Stimulated activated naive B cell treated with anti-CD40 and anti-IgM and Interleukin-4, amounts not matched to agents 10 μg/mL and 1 μg/mL and 100 μg/mL, for 72 hours (primary cell): Measurements from ENCODE around the gene FERMT1.
"Not testable (repeated sequence)": the region's sequence is repeated elsewhere in the genome, so short reads cannot be mapped to it uniquely, and the experiment has no call there.

Source experiments
- ATAC-seq, 2 donors: fragments of 150-1000 bp; cut with Tn5 transposase; replicated peaks; 2 replicates each; pipeline ENCODE4 v1.10.0; 2021; ENCODE audit warnings: moderate library complexity in 1 of 2
- DNase-seq: peaks from one replicate; pipeline ENCODE4 v3.0.0; 2021
- H3K27ac Mint-ChIP-seq: one replicate; pipeline ENCODE4 v1.8.0; 2022; ENCODE audit warnings: mild to moderate bottlenecking, mixed read lengths
- H3K27me3 Mint-ChIP-seq, 2 donors: one replicate each; pipeline ENCODE4 v1.8.0; 2022; ENCODE audit warnings: mixed read lengths in 2 of 2
- H3K36me3 Mint-ChIP-seq, 2 donors: one replicate each; pipeline ENCODE4 v1.8.0; 2022; ENCODE audit warnings: mixed read lengths in 2 of 2, mild to moderate bottlenecking in 1 of 2
- H3K4me1 Mint-ChIP-seq, 2 donors: one replicate each; pipeline ENCODE4 v1.8.0; 2022; ENCODE audit warnings: mixed read lengths in 2 of 2, mild to moderate bottlenecking in 1 of 2
- H3K4me3 Mint-ChIP-seq, 2 donors: one replicate each; pipeline ENCODE4 v1.8.0; 2022; ENCODE audit warnings: mild to moderate bottlenecking in 2 of 2, mixed read lengths in 2 of 2, moderate library complexity in 1 of 2
- H3K9me3 Mint-ChIP-seq, 2 donors: one replicate each; pipeline ENCODE4 v1.8.0; 2022; ENCODE audit warnings: mixed read lengths in 2 of 2, mild to moderate bottlenecking in 1 of 2

The FERMT1 gene

GRCh38 chr20:6032907-6033306 is 89.9 kb downstream of the FERMT1 start:
- not testable (repeated sequence) for DNase-seq, H3K27me3 Mint-ChIP-seq, H3K4me3 Mint-ChIP-seq, H3K9me3 Mint-ChIP-seq, H3K4me1 Mint-ChIP-seq, ATAC-seq, H3K27ac Mint-ChIP-seq
- peaks cover 22 to 40% of the 10 kb centered on the region in 2 donors for H3K36me3 Mint-ChIP-seq

- no peaks in the 10 kb centered on the region for H3K9me3 Mint-ChIP-seq
- H3K27me3 Mint-ChIP-seq = no peaks in the 10 kb centered on the region
- peaks cover 30 to 43% of the 10 kb centered on the region in 2 donors for H3K36me3 Mint-ChIP-seq
- H3K4me3 Mint-ChIP-seq = no peak overlapping the region
- no peak for DNase-seq
- no peak for ATAC-seq
- H3K4me1 Mint-ChIP-seq = peaks cover 0 to 6% of the 10 kb centered on the region in 2 donors
- H3K27ac Mint-ChIP-seq = no peak overlapping the region
Observed at GRCh38 chr20:6030453-6031080, 92.3 kb downstream of the FERMT1 start.

- Mint-ChIP-seq H3K4me3 (no peak overlapping the region), H3K36me3 (peaks cover 38 to 50% of the 10 kb centered on the region in 2 donors), H3K27ac (no peak overlapping the region), H3K9me3 (no peaks in the 10 kb centered on the region), H3K4me1 (peaks cover 0 to 2% of the 10 kb centered on the region in 2 donors), H3K27me3 (no peaks in the 10 kb centered on the region)
- DNase-seq (no peak), ATAC-seq (no peak)
Observed at GRCh38 chr20:6029538-6029937, 93.3 kb downstream of the FERMT1 start.

- peaks cover 0 to 2% of the 10 kb centered on the region in 2 donors for H3K9me3 Mint-ChIP-seq
- no peak overlapping the region for H3K4me3 Mint-ChIP-seq
- no peak overlapping the region for H3K27ac Mint-ChIP-seq
- H3K36me3 Mint-ChIP-seq = peaks cover 38 to 52% of the 10 kb centered on the region in 2 donors
- ATAC-seq (no peak), DNase-seq (no peak)
- H3K27me3 Mint-ChIP-seq = no peaks in the 10 kb centered on the region
- no peaks in the 10 kb centered on the region for H3K4me1 Mint-ChIP-seq
Observed at GRCh38 chr20:6028818-6029217, 94.0 kb downstream of the FERMT1 start.

GRCh38 chr20:6026051-6026450 is 96.8 kb downstream of the FERMT1 start:
- H3K27ac Mint-ChIP-seq = no peak overlapping the region
- H3K36me3 Mint-ChIP-seq = peaks cover 41 to 52% of the 10 kb centered on the region in 2 donors
- peaks cover 0 to 2% of the 10 kb centered on the region in 2 donors for H3K9me3 Mint-ChIP-seq
- H3K27me3 Mint-ChIP-seq = no peaks in the 10 kb centered on the region
- ATAC-seq (no peak), DNase-seq (no peak)
- H3K4me1 Mint-ChIP-seq = peaks cover 0 to 4% of the 10 kb centered on the region in 2 donors
- no peak overlapping the region for H3K4me3 Mint-ChIP-seq
